GM19025 (cell line): ENCODE measurements around the gene ADSL.

ENCODE experiments used
- ATAC-seq: cut with Tn5 transposase; IDR thresholded peaks from one replicate; pipeline ENCODE4 v1.9.1; 2021; ENCODE audit warnings: mild to moderate bottlenecking, low read depth, moderate library complexity; ENCODE audit not compliant: unreplicated experiment

The ADSL gene

GRCh38 chr22:40415531-40416266 lies 69.4 kb downstream of the ADSL start:
- no peak for ATAC-seq

GRCh38 chr22:40416267-40416570 lies 69.9 kb downstream of the ADSL start:
- no peak for ATAC-seq

GRCh38 chr22:40416636-40417035 lies 70.3 kb downstream of the ADSL start:
- no peak for ATAC-seq

GRCh38 chr22:40417041-40417440 lies 70.7 kb downstream of the ADSL start:
- ATAC-seq = no peak

DNA sequence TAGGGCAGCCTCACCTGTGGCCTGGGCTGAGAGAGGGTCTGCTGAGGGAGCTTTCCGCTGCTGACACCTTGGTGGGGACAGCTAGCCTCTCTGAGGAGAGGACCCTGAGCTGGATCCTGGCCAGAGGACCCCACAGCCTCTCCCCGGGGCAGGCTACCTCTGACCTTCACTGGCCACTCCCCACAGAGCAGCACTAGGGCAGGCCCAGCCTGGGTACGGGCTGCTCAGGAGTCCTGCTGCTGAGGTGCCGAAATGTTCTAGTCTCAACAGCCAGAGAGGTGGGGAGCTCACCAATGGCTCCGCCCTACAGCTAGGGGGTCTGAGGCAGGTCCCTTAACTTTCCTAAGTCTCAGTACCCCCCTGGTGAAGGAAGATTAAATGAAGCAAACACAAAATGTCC lies 71.6 kb downstream of the ADSL start:
- ATAC-seq = no peak

- no peak for ATAC-seq
These were observed 72.3 kb downstream of the ADSL start for GRCh38 chr22:40418366-40419201.

DNA sequence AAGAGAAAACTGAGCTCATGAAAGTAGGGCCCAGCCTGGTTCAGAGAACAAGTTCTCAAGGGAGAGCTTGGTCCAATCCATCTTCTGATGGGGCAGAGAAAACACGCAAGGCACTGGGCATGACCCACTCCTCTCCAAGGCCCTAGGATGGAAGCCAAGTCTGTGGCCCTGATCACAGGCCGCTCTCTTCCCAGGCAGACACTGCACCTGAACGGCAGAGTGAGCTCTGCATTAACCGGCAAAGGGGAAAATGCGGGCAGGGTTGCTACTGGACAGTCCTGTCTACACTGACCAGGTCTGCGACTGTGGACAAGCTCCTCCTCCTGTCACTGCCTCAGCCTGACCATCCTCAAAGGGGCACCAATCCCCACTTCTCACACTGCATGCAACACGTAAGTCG lies 73.4 kb downstream of the ADSL start:
- no peak for ATAC-seq

DNA sequence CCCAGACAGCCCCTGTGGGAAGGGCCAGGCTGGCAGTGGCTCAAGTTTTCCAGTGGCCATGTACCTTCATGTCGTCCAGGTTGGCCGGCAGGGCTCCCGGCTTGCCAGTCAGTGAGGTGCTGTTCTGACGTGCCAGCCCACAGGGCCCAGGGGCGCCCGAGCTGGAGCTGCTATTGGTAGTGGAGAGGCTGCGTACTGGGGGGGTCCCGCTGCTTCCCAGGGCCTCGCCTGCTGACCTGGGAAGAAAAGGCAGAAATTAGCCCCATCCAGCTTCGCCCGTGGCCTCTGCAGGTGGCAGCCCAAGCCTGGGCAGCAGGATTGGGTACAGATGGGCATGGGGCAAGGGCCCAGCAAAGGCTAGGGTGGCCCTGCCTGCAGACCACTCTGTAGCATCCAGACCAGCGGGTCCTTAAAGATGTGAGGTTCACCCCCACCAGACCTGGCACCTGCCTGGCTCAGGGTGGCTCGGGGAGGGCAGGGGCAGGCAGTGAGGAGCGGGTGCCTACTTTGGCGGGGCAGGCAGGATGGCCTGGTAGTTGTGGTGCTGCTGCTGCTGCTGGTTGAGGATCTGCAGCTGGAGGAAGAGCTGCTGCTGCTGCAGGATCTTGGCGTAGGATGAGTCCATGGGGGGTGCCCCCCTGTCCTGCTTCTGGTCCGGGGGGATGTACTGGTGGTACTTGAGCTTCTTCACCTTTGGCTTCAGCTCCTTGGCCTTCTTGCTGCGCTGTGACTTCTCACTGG lies 74.2 kb downstream of the ADSL start:
- ATAC-seq = no peak

DNA sequence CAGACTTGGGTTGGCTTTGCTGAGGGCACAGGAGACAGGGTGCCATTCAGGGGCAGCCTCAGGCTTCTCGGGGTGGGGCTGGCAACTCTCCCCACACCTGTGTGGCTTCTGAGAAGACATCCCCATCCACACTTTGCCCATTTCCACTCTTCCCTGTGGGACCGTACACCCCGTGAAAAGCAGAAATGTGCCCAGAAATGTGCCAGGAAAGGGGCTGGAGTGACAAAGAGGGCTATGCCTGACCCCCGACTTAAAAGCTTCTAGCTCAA lies 74.7 kb downstream of the ADSL start:
- no peak for ATAC-seq

DNA sequence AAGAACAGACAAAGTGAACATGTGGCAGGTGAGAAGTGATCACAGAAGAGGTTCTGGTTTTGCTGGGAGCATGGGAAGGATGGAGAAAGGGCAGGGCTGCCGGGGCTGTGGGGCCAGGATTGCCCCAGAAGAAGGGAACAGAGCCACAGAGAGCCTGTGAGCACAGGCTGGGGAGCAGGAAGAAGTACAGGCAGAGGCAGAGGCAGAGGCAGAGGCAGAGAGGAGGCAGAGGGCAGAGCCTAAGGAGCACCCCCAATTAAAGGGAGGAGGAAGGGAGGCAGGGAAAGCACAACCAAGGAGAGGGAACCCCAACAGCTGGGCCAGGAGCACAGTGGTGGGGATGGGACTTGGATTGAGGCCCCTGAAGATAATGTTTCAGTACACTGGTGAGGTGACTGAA lies 75.6 kb downstream of the ADSL start:
- no peak for ATAC-seq

- ATAC-seq = no peak
These were observed 76.4 kb downstream of the ADSL start for GRCh38 chr22:40422558-40423309.

DNA sequence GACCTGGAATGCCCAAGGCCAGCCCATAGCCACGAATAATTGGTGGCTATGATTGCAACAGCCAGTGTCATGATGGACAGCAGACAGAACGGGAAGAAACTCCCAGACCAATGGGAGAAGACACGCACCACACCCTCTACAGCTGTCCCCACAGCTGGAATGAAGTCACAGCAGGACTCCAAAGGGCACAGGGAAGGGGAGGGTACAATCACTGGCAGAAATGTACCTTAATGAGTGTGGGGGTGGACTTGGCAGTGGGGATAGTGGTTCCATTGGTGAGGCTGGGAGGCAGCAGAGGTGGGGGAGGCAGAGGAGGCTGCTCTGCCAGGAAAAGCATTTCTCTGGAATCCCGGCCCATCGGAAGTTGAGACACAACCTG lies 77.0 kb downstream of the ADSL start:
- ATAC-seq = no peak

DNA sequence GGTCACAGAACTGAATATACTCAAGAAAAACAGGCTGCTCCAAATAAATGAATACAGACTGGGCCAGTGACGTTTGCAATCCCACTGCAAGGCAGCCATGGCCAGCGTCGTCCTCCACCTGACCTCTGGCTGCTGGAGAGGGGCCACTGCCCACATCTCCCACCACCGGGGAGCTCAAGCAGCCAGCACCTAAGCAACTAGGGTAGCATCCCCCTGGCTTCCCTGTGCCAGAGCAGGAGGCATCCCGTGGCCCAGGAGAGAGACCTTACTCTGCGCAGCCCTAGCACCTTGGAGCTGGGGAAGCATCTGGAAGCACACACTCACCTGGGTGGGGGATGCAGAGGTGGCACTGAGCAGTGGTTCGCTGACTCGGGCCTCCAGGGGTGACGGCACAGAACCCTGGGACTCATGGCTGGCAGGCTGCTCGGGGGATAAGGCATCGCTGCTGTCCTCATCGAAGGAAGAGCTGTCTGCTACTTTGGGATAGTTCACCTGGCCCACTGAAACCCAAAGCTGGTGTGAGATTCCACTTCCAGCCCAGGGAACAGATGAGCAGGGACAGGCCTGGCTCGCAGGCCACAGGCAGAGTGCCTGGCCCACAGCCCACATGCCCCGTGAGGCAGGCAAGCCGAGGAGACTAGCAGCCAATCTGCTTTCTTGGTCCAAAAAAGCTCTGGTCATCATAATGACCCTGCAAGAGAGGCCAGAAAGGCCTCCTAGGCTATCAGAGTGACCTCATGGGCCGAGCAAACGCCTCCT lies 77.8 kb downstream of the ADSL start:
- ATAC-seq = no peak

DNA sequence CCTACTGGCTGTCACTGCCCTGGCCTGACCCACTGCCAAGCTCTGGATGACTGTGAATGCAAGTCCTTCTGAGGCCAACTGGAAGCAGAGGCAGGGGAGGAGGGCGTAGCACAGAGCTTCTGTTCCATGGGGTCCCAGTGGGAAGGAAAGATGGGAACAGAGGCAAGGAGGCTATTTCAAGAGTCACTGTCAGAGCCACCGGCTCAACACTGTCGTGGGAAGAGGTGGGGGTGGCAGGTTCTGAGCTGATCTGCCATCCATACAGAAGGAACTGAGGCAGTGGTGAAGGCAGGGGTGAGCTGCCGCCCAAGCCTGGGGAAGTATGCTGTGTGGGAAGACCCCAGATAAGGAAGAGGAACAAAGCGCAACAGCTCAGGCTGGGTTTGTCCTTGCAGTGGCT lies 78.8 kb downstream of the ADSL start:
- ATAC-seq = no peak

- no peak for ATAC-seq
These were observed 80.5 kb downstream of the ADSL start for GRCh38 chr22:40426594-40427333.

GRCh38 chr22:40428796-40429195 lies 82.5 kb downstream of the ADSL start:
- ATAC-seq = no peak

- no peak for ATAC-seq
These were observed 83.2 kb downstream of the ADSL start for GRCh38 chr22:40429481-40429880.

- ATAC-seq = no peak
These were observed 84.7 kb downstream of the ADSL start for GRCh38 chr22:40430991-40431390.

DNA sequence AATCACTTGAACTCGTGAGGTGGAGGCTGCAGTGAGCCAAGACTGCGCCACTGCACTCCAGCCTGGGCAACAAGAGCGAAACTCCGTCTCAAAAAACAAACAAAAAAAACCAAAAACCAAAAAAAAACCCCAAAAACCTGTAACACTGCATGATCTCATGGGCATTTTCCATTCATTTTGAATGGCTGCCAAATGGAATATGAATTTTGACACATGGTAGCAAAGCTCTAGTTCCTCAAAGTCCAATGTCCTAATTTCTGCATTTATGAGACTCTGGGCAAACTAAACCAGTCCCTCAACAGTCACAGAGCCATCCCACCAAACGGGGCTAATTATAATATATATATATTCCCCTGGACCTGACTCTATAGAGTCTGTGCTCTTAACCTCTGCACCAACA lies 85.9 kb downstream of the ADSL start:
- ATAC-seq = no peak

- ATAC-seq = no peak
These were observed 86.3 kb downstream of the ADSL start for GRCh38 chr22:40432625-40433024.
